ENCODE measurements around the gene NF1. TPM values are rescaled to one million over a fixed set of nuclear protein-coding genes. Genes with fewer than 3 reads are reported as not detected.

The NF1 gene
- total RNA-seq, 1 experiment from 2014 or later = 41.0 TPM

DNA sequence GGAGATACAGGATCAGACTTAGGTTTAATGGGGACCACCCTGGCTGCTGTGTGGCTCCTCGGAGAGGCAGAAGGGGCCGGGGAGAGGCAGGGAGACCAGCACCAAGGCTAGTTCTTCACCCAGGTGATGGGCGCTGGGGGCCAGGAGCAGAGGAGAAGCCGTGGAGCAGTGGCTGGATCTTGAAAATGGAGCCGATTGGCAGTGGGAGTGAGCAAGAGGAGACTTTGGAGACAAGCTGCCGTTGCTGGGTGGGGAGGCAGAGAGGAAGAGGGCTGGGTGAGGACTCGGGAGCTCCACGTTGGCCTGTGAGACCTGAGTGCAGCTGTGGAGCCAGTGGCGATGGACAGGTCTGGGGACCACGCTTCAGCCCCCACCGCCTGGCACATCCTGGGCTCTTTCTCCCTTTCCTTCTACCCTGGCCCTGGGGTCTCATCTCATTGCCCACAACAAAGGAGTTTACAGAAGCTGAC is 305.7 kb downstream of the NF1 start:
- no peak for DNase-seq (ENCODE audit: low spot score)

DNA sequence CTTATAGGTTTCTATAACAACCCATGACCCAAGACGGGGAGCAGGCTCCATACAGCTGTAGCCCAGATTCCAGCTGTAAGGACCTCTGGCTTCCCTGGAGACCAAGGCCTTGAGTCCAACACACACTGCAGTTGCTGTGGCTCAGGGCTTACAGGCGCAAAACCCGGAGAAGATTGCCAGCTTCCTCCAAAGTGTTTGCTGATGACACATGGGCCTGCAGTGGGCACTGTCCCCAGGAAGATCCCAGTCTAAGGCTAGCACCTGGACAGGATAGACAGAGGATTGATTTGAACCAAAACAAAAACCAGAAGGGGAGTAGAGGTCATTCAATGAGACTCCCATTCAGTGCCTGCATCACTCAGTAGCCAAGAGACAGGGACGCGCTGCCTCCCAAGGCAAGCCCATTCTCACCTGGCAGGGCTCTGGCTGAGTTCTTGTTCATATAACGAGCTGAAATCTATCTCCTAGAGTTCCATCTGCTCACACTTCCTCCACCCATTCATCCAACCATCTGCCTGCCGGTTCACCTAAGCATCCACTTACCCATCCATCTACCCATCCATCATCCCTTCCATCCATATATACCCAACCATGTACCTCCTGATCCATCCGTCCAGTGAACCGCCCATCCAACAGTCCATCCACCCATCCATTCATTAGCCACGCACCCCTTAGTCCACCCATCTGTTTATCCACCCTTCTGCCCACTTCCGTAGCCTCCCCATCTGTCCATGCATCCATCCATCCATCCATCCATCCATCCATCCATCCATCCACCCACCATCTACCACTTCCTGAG is 306.9 kb downstream of the NF1 start:
- no peak for DNase-seq (ENCODE audit: low spot score)

DNA sequence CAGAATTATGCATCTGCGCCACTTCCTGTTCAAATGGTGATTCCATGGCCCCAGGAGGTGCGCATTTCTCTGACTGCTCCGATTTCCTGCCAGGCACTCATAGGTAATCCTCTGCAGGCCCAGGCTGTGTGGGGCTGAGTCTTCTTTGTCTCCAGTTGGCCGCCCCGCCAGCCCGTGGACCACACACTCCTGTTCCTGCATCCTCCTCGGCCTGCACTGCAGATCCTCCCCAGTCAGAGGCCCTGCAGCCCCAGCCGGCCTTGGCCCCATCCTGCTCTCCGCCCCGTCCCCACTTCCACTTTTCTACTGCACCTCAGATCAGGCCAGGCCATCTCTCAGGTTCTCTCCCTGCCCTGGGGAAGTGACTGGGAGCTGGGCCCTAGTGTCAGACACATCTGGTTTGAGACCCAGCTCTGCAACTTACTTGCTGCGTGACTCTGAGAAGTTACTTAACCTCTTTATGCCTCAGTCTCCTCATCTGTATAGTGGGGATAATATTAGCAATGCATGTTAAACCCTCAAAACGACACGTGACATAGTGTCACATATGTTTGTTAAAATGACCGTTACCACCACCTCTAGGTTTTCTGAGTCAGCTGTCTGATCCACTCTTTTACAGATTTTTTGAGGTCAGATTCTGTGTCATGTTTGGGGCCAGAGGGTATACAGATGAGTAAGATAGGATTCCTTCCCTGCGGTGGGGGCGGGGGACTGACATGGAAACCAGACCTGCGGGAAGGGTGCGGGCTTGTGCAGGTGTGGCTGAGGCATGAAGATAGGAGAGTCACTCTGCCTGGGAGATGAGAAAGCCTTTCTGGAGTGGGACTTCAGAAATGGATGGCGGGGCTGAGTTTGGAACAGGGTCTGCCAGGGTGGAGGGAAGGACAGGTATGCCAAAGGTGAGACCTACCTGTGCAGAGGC is 309.5 kb downstream of the NF1 start:
- no peak for DNase-seq (ENCODE audit: low spot score)

DNA sequence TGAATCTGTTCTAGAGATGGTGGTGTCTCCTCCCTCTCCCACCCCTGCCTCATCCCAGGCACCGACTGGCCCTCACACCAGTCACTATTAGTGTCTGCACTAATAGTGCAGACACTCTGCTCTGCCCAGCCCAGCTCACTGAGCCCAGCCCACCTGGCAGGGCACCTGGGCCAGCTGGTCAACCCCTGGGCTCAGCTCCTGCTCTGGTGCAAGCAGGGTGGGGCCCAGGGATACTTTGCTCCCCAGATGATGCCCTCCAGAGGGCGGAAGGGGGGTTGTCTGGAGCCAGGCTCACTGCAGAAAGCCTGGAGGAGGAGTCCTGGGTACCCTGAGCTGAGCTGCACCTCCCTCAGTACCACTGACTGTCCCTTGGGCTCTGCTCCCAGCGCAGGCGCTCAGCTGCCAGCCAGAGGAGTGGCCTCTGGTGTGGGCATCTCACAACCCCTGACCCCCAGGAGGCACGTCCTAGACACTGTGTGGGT is 311.2 kb downstream of the NF1 start:
- no peak for DNase-seq (ENCODE audit: low spot score)

DNA sequence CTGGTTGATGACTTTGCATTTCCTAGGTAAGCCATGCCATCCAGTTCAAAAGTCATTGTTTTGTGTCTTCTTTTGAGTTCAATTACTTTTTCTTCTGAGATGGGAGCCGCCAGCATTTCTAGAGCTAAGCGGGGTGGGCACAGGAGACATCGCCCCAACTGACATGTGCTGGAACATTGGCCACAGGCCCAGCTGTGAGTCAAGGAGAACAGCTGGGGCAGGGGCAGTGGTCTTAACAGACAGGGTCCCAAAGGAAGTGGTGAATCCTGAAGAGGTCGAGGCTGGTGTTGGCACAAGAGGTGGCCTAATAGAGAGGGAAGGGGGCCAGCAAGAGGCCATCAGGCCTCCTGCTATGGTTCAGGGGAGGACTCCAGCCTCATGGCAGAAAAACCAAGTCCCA is 313.8 kb downstream of the NF1 start:
- no peak for DNase-seq (ENCODE audit: low spot score)

DNA sequence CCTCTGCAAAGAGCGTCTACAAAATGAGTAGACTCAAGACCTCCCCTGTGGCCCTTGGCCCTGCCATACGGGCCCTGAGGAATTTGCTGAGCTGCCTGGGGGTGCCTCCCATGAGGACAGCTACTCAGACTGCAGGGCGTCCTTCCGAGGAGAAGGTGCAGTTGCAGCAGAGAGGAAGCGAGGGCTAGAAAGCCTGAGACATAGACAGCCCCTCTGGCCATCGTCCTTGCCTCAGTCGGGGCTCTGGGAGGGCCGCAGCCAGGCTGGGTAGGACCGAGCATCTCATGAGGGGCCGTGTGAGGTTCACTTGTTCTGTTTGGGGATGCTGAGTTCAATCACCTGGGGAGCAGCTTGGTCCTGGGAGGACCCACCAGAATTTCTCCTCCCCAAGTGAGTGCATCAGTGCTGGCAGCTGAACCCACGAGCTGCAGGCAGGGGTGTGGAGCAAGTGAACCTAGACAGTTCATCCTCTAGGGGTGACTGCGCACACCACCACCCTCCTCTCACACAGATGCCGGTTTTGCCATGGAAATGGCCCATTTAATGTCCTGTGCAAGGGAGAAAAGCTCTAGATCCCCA is 317.0 kb downstream of the NF1 start:
- DNase-seq (ENCODE audit: low spot score) = no peak

DNA sequence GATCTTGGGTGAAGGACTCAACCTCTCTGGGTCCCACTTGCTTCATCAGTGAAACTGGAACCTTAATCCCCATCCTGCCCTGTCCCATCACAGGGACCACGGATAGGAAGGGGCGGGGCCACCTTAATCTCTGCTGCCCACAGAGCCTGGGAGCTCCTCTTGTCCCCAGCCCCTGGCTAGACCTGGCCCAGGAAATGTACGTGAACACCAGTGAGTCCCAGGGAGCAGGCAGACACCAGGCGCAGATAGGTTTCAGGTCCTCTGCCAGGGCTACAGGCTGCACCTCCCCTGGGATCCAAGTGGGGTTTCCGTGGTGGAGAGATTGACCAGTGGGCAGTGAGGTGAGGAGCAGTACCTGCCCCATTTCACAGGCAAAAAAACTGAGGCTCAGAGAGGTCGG is 317.7 kb downstream of the NF1 start:
- no peak for DNase-seq (ENCODE audit: low spot score)

DNA sequence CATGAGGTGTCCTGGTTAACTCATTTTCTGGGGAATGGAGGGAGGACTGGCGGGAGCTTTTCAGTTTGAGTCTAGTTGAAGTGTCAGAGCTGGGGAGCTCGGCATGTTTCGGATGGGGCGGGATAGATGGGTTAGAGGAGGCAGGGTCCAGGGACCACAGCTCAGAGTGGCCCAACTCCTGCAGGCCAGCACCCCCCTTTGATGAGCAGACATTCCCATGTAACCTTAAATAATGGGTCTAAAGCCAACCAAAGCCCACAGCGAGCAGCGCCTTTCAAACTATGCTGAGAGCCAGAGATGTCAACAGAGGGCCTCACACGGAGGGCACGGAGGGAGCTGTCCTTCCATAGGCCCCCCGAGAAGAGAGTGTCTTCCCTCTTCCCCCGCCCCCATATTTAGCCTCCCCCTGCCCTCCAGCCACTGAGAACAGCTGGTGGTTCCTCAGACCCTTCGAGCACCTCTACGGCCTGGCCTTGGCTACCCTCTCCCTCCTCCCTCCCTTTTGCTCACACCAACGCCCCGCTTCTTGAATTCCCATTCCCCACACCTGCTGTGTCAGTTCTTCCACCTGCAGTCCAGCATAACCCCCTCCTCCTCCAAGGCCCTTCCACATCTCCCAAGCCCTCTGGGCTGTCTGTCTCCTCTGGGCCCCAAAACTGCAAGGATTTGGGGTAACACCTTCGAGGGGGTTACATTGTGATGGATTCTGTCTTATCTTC is 318.5 kb downstream of the NF1 start:
- DNase-seq (ENCODE audit: low spot score) = no peak

DNA sequence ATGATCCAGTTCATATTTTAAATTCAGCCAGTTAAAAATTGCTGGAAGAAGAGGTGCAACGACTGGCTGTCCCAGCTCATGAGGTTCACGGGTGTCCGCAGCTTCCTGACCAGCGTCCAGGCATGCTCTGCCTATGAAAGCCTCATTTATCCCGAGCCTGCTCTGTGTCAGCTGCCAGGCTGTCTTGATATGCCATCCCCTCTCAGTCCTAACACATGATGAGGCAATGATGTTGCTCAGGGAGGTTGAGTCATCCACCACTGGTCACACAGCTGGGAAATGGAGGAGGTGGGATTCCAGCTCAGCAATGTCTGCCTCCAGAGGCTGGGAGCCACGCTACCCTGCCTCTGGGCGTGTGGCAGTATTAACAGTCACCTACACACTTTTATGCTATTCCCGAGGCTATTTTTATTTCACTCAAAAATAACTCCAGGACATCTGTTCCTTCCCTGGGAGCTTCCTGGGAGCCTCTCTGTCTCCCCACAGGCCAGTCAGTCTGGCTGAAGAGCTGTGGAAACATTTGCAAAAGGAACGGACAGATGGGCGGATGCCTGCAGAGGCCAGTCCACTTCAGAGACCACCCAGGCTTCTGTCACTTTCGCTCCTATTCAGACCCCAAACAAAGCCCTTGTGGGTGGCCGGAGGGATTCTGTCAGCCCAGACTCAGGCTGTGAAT is 319.2 kb downstream of the NF1 start:
- DNase-seq (ENCODE audit: low spot score) = no peak

DNA sequence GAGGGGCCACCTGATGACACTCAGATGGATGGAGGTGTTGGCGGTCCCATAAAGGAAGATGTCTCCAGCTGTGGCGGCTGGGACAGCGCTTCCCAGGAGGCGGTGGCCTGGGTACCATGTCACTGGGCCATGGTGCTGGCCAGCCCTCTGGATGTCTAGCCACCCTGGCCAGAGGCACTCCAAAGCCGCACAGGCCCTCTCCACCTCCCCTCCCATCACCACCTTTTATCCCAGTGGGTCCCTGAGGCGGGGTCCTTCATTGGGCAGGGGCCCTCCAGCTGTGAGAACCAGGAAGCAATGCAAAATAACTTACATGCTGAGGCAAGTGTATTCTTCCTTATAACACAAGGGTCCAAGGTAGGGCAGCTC is 319.8 kb downstream of the NF1 start:
- no peak for DNase-seq (ENCODE audit: low spot score)

DNA sequence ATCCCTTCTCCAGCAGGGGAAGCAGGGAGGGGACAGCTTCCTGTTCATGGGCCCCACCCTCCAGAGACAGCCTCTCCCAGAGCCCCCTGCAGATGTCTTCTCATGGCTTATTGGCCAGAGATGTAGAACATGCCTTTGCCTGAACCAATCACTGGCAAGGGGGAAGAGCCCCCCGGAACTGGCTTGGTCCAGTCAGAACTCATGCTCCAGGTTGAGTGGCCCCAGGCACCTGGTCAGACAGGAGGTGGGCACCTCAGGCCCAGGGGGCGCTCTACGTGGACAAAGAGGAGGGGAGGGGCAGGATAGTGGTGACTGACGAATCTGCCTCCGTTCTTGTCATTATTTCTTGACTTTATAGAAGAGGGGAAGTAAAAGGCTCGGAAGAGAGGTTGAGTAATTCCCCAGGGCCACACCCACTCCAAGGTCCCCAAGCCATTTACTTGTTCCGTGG is 320.3 kb downstream of the NF1 start:
- no peak for DNase-seq (ENCODE audit: low spot score)

DNA sequence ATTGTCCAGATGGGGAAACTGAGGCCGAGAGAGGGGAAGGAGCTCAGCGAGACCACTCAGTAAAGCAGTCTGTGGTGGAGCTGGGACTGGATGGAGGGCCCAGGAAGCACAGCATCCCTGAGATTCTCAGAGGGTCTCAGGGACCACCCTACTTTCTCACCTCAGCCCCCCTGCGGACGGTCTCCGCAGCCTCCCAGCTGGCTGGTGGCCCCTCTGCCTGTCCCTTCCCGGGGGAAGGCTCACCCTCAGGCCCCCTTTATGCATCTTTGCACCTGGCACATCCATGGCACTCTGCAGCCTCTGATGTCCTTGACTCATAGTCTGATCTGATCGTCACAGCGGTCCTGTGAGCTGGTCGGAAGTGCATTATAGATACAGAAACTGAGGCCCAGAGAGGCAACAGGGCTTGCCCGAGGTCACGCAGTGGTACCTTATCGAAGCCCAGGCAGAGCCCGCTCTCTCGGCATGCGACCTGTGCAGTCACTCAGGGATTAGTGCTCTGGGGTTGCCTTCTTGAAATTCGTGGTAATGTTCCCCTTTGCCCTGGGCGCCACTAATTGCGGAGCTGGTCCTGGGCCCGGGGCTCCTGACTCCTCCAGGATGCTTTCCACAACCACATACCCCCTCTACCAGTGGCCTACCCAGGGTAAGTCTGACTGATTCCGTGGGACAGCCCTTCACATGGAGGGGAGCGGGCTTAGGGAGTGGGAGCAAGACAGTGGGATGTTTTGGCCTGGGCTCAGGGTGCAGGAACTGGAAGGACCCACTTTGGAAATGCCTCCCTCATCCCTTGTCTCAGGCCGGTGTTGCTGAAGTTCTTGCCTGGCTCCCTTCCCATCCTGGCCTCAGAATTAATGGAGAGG is 321.1 kb downstream of the NF1 start:
- no peak for DNase-seq (ENCODE audit: low spot score)

DNA sequence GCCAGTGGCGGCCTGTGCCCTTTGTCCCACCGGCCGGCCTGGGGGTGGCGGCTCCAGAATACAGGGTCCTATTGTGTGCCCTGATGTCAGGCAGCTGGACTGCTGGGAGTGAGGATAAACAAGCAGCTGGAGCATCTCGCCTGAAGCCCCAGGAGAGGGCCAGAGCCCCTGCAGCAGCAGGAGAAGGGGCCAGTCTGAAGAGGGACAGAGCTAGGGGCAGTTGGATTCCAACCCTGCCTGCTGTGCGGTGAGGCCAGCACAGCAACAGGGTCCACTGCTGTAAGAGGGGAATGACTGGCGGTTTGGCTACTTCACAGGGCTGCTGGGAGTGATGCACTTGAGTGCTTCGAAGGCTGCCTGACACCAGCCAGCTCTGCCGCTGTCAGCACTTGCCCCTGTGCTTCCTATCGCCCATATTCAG is 321.7 kb downstream of the NF1 start:
- no peak for DNase-seq (ENCODE audit: low spot score)

DNA sequence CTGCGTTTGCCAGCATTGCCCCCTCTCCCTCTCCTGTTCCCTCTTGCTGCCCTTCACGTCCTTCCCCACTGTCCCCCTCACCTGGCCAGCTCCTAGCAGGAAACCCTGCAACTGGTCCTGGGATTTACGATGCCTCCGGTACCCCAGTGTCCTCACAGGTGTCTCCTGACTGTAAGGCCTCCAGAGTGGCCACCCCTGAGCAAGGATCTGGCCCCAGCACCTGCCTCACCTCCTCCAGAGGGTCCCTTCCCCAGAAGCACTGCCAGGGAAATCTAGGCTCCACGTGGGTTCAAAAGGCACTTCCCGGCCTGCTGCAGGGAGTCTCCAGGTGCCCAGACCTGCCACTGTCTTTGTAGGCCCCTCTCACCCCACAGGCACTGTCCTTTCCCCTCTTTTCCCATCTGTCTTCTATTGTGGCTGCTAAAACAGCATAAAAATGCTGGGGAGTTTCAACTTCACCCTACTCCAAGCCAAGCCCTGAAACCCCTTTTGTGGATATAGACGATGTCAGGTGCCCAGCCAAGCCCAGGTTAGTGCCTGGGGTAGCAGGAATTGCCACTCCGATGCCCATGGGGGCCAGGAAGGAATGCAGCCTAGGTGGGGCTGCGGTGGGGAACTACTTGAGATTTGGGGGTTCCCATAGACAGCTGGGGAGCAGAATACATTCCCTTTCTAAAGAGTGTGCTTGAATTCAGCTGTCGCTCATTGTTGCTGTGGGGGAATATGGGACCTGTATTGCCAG is 322.4 kb downstream of the NF1 start:
- DNase-seq (ENCODE audit: low spot score) = no peak

DNA sequence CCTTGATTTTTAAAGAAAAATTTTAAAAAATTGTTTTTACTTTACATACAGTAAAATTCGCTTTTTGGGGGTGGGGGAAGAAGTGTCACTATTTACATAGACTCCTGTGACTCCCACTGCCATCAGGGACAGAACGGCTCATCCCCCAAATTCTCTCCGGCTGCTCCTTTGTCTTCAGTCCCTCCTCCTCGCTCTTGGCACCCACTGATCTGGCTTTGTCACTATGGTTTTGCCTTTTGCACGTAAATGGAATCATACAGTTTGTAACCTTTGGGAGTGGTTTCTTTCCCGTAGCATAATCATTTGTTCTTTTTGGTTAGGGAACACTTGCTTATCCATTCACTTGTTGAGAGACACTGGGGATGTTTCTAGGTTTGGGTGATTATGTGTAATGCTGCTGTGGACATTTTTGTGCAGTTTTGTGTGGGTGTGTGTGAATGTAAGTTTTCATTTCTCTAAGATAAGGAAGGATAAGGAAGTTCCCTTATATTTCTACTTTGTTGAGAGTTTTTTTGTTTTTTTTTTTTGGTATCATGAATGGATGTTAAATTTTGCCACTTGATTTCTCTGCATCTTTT is 324.1 kb downstream of the NF1 start:
- DNase-seq (ENCODE audit: low spot score) = no peak

DNA sequence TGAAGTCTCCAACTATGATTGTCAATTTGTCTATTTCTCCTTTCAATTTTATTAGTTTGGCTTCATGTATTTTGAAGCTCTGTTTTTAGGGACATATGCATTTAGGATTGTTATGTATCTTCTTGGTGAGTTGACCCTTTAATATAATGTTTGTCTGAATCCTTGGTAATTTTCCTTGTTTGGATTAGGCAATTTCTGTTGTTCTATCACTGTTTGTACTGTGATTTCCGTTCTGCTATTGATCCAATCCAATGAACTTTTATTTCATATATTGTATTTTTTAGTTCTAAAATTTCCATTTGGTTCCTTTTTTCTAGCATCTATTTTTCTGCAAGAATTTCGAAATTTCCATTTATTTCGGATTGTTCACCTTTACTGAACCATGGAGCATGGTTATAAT is 327.7 kb downstream of the NF1 start:
- DNase-seq (ENCODE audit: low spot score) = no peak

DNA sequence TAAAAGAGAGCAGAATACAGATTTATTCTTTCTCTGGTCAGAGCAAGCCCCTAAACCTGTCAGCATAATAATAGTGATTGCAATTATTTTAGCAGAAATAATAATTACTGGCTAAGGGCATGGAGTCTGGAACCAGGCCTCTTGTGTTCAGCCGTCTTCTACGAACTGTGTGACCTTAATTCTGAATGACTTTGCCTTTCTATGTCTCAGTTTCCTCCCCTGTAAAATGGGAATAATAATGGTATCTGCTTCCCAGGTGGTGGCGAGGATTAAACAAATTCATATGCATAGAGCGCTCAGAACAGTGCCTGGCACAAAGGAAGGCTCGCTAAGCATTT is 330.1 kb downstream of the NF1 start:
- DNase-seq (ENCODE audit: low spot score) = no peak

DNA sequence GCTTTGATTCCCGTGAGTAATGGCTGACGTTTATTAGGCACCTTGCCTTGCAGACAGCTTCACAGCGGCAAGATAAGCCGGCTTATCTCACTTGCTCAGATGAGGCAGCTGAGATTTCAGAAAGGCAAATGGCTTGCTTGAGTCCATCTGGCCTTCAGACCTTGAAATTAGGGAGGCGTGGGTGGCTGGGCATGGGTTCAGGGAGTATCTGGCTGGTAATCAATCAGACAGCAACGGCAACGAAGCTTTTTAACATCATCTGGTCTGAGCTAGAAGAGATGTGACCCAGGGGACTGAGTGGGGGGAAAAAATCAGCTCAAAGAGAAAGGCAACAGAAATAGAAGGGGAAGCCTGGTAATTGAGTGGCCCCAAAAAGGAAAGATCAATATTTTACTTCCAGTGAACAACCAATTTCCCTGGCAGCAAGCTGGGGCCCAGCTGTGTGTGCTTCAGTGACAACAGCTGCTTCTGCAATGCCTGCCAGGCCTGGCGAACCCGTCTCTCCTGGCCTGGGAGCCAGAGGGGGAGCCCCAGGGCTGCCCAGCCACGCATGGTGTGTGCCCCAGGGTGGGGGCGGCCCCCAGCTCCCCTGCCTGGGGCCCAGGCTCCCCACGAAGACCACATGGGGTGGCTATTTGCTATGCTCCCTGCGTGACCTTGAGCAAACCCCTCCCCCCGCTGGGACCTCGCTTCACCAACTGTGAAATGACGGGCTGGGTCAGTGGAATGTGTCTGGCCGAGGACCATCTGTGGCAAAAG is 330.7 kb downstream of the NF1 start:
- DNase-seq (ENCODE audit: low spot score) = no peak
